Sigmoid colon (tissue), 7 donors: ENCODE data around the gene MYRIP. TPM values are rescaled to one million over a fixed set of nuclear protein-coding genes. Genes with fewer than 3 reads are reported as not detected.
"Not testable (repeated sequence)": the region's sequence is repeated elsewhere in the genome, so short reads cannot be mapped to it uniquely, and the experiment has no call there.

Source experiments
- DNase-seq: peaks from one replicate; pipeline ENCODE4 v3.0.0-alpha.2; 2019
- H3K27ac ChIP-seq, 4 donors: fragments of 200-600 bp; sonication (generic); one replicate each; pipeline ENCODE4 v1.5.1; 2016 to 2019; ENCODE audit warnings: mild to moderate bottlenecking in 1 of 4
- H3K27me3 ChIP-seq, 3 donors: fragments of 200-600 bp; sonication (generic); one replicate each; pipeline ENCODE4 v1.5.1; 2019; ENCODE audit warnings: mild to moderate bottlenecking in 1 of 3
- H3K36me3 ChIP-seq, 4 donors: fragments of 200-600 bp; sonication (generic); one replicate each; pipeline ENCODE4 v1.5.1; 2016 to 2019
- H3K4me1 ChIP-seq, 4 donors: fragments of 200-600 bp; sonication (generic); one replicate each; pipeline ENCODE4 v1.5.1; 2017 to 2019
- H3K4me3 ChIP-seq, 4 donors: fragments of 200-600 bp; sonication (generic); one replicate each; pipeline ENCODE4 v1.5.1; 2017 to 2019; ENCODE audit warnings: mild to moderate bottlenecking in 2 of 4, moderate library complexity in 1 of 4
- H3K9me3 ChIP-seq, 4 donors: fragments of 200-600 bp in 3 of 4; sonication (generic) in 3 of 4; one replicate each; pipeline versions ENCODE4 v1.5.1 to v1.6.1; 2013 to 2019
- CTCF ChIP-seq, 4 experiments: fragments of 450-650 bp in 3 of 4; fragments of 200-600 bp in 1 of 4; IDR thresholded peaks; one replicate each; pipeline ENCODE4 v1.5.1; 2016 to 2019; ENCODE audit warnings: antibody characterized with exemption in 4 of 4, mild to moderate bottlenecking in 3 of 4, moderate library complexity in 2 of 4
- EP300 ChIP-seq, 4 donors: sonication (generic); formaldehyde crosslinking; IDR thresholded peaks; one replicate each; pipeline ENCODE4 v1.6.1; 2017; ENCODE audit warnings: antibody characterized with exemption in 4 of 4
- POLR2A ChIP-seq, 2 donors: fragments of 450-650 bp; IDR thresholded peaks; one replicate each; pipeline ENCODE4 v1.6.1; 2016; ENCODE audit warnings: antibody characterized with exemption in 2 of 2, mild to moderate bottlenecking in 2 of 2, moderate library complexity in 2 of 2
- POLR2AphosphoS5 ChIP-seq, 4 donors: sonication (generic); formaldehyde crosslinking; IDR thresholded peaks; one replicate each; pipeline ENCODE4 v1.6.1; 2017; ENCODE audit warnings: antibody characterized with exemption in 4 of 4
- WGBS, 2 donors: extraction: QIAGEN DNeasy Blood & Tissue Kit; methylation state at CpG; one replicate each; pipeline ENCODE4 v1.1.7; 2013; 5-methylcytosine and 5-hydroxymethylcytosine counted together
- intact Hi-C: fragments of 100-400 bp; cut with DNase I; formaldehyde crosslinking; loops from one replicate; pipeline ENCODE4 v1.15.1; 2023
- polyA plus RNA-seq, 3 donors: library from polyadenylated mRNA; stranded (reverse); fragments of 200-250 nt; gene quantifications; one replicate each; pipeline ENCODE4 v1.2.3, GENCODE V29; 2013
- total RNA-seq, 4 donors: library from RNA; depleted of rRNA; stranded (reverse); fragments of >200 nt; gene quantifications; one replicate each; pipeline ENCODE4 v1.1.0, GENCODE V29; 2016
- donor health status: healthy with polysubstance abuse.
- donor health status: Bipolar disorder and iron deficiency.
- donor health status: healthy.

The MYRIP gene
- total and polyA plus RNA-seq, 7 donors = 2.2 to 5.5 (median 4.2) TPM

- Histone ChIP-seq H3K4me1 (peaks cover 0 to 16% (median 13%) of the 10 kb centered on the region in 4 donors), H3K9me3 (no peaks in the 10 kb centered on the region), H3K36me3 (no peaks in the 10 kb centered on the region), H3K4me3 (no peak overlapping the region), H3K27me3 (peaks cover 21 to 51% (median 44%) of the 10 kb centered on the region in 3 donors), H3K27ac (no peak overlapping the region)
- DNase-seq = no peak
- intact Hi-C loops = no loop called here
- TF ChIP-seq EP300 (IDR thresholded peaks at IDR 0.05) = no peak
- no peak for TF ChIP-seq POLR2AphosphoS5 (IDR thresholded peaks at IDR 0.05)
- no peak for TF ChIP-seq CTCF (IDR thresholded peaks at IDR 0.05)
Observed at GRCh38 chr3:39814007-39814406, 4.6 kb downstream of the MYRIP start.

- H3K4me3 ChIP-seq = no peak overlapping the region
- peaks cover 0 to 5% (median 2%) of the 10 kb centered on the region in 3 donors for H3K27me3 ChIP-seq
- DNase-seq = no peak
- TF ChIP-seq EP300 (IDR thresholded peaks at IDR 0.05) (no peak), POLR2AphosphoS5 (IDR thresholded peaks at IDR 0.05) (no peak), POLR2A (IDR thresholded peaks at IDR 0.05) (no peak), CTCF (IDR thresholded peaks at IDR 0.05) (no peak)
- H3K4me1 ChIP-seq = no peaks in the 10 kb centered on the region
- no peaks in the 10 kb centered on the region for H3K9me3 ChIP-seq
- intact Hi-C loops = no loop called here
- no peaks in the 10 kb centered on the region for H3K36me3 ChIP-seq
- WGBS, 2 donors = 35 to 56% methylated on average over 3 of the region's 3 CpGs
- H3K27ac ChIP-seq = no peak overlapping the region
Observed at GRCh38 chr3:39819899-39820298, 10.5 kb downstream of the MYRIP start.

GRCh38 chr3:39833764-39834163 is 24.4 kb downstream of the MYRIP start:
- intact Hi-C loops = not testable (repeated sequence)

GRCh38 chr3:39839484-39839883 is 30.1 kb downstream of the MYRIP start:
- no peaks in the 10 kb centered on the region for H3K9me3 ChIP-seq
- intact Hi-C loops = no loop called here
- no peak overlapping the region for H3K27ac ChIP-seq
- no peak overlapping the region for H3K4me3 ChIP-seq
- no peak for DNase-seq
- TF ChIP-seq CTCF (IDR thresholded peaks at IDR 0.05) (no peak), EP300 (IDR thresholded peaks at IDR 0.05) (no peak), POLR2AphosphoS5 (IDR thresholded peaks at IDR 0.05) (no peak), POLR2A (IDR thresholded peaks at IDR 0.05) (no peak)
- H3K36me3 ChIP-seq = no peaks in the 10 kb centered on the region
- 31 to 45% methylated on average over 7 of the region's 7 CpGs for WGBS, 2 donors
- H3K27me3 ChIP-seq = no peaks in the 10 kb centered on the region
- H3K4me1 ChIP-seq = no peaks in the 10 kb centered on the region

More at GRCh38 chr3:39833764-39834163, 24.4 kb downstream of the MYRIP start:
- H3K27ac ChIP-seq, H3K4me1 ChIP-seq, H3K4me3 ChIP-seq, H3K36me3 ChIP-seq, H3K27me3 ChIP-seq, DNase-seq, H3K9me3 ChIP-seq: not testable (repeated sequence)
- 90 to 92% methylated on average over 4 of the region's 4 CpGs for WGBS, 2 donors

GRCh38 chr3:39843440-39843839 is 34.0 kb downstream of the MYRIP start:
- Histone ChIP-seq H3K27ac (no peak overlapping the region), H3K9me3 (no peaks in the 10 kb centered on the region), H3K36me3 (no peaks in the 10 kb centered on the region), H3K4me3 (no peak overlapping the region), H3K4me1 (no peaks in the 10 kb centered on the region), H3K27me3 (no peaks in the 10 kb centered on the region)
- intact Hi-C loops = no loop called here
- no peak for DNase-seq
- WGBS, 2 donors = 78 to 88% methylated on average over 1 of the region's 1 CpG
- TF ChIP-seq CTCF (IDR thresholded peaks at IDR 0.05) = no peak
- TF ChIP-seq POLR2AphosphoS5 (IDR thresholded peaks at IDR 0.05) = no peak
- no peak for TF ChIP-seq POLR2A (IDR thresholded peaks at IDR 0.05)
- TF ChIP-seq EP300 (IDR thresholded peaks at IDR 0.05) = no peak
